Measurements from ENCODE around the gene BEX4. TPM values are rescaled to one million over a fixed set of nuclear protein-coding genes. Genes with fewer than 3 reads are reported as not detected.

Gene BEX4
- polyA plus RNA-seq, 1 donor from 2014 or later, result 417 TPM

- no peaks in the 10 kb centered on the region for H3F3A ChIP-seq (ENCODE audit: insufficient read depth, low read length, poor library complexity, severe bottlenecking)
- H3K9me2 ChIP-seq (ENCODE audit: insufficient read depth, low read length), result no peaks in the 10 kb centered on the region
- no peaks in the 10 kb centered on the region for H3K36me3 ChIP-seq (ENCODE audit: insufficient read depth, low read length)
- H3K4me2 ChIP-seq (ENCODE audit: low read length), result no peak overlapping the region
- H3K27me3 ChIP-seq (ENCODE audit: insufficient read depth, low read depth, low read length), result no peaks in the 10 kb centered on the region
- H3K79me2 ChIP-seq (replicated peaks; ENCODE audit: insufficient read depth, low read length), result no peaks in the 10 kb centered on the region
- H3K9me3 ChIP-seq (ENCODE audit: low read length), result no peaks in the 10 kb centered on the region
- no peak overlapping the region for H2AFZ ChIP-seq (ENCODE audit: low read depth, low read length)
- TF ChIP-seq TAF1 (IDR thresholded peaks at IDR 0.05; ENCODE audit: low read depth) (no peak), POLR2AphosphoS5 (IDR thresholded peaks at IDR 0.05) (no peak), EZH2 (IDR thresholded peaks at IDR 0.05; ENCODE audit: borderline replicate concordance, insufficient read depth, low read length, poor library complexity, severe bottlenecking) (no peak), SMC3 (conservative IDR thresholded peaks at IDR 0.05; ENCODE audit: poor library complexity) (no peak), MXI1 (conservative IDR thresholded peaks at IDR 0.05; ENCODE audit: poor library complexity, severe bottlenecking) (no peak), CTCF (IDR thresholded peaks at IDR 0.05; ENCODE audit: poor library complexity, severe bottlenecking) (no peak), RAD21 (conservative IDR thresholded peaks at IDR 0.05) (no peak), EP300 (conservative IDR thresholded peaks at IDR 0.05; ENCODE audit: poor library complexity, severe bottlenecking) (no peak), REST (IDR thresholded peaks at IDR 0.05; ENCODE audit: borderline replicate concordance) (no peak)
- H4K20me1 ChIP-seq (ENCODE audit: insufficient read depth), result no peaks in the 10 kb centered on the region
- H3K27ac ChIP-seq (ENCODE audit: low read length), result no peak overlapping the region
- H3K9ac ChIP-seq (ENCODE audit: low read length), result no peak overlapping the region
- H3K4me3 ChIP-seq (ENCODE audit: low read length), result no peak overlapping the region
Measured at GRCh38 chrX:103210056-103210455, 4.9 kb upstream of the BEX4 start.

- no peaks in the 10 kb centered on the region for H3K27me3 ChIP-seq (ENCODE audit: insufficient read depth, low read depth, low read length)
- no peak overlapping the region for H3K4me2 ChIP-seq (ENCODE audit: low read length)
- no peak overlapping the region for H3K4me3 ChIP-seq (ENCODE audit: low read length)
- H3K9me2 ChIP-seq (ENCODE audit: insufficient read depth, low read length), result no peaks in the 10 kb centered on the region
- no peaks in the 10 kb centered on the region for H3K9me3 ChIP-seq (ENCODE audit: low read length)
- H3K9ac ChIP-seq (ENCODE audit: low read length), result no peak overlapping the region
- TF ChIP-seq EZH2 (IDR thresholded peaks at IDR 0.05; ENCODE audit: borderline replicate concordance, insufficient read depth, low read length, poor library complexity, severe bottlenecking), result no peak
- no peak for TF ChIP-seq POLR2AphosphoS5 (IDR thresholded peaks at IDR 0.05)
- no peak for TF ChIP-seq TAF1 (IDR thresholded peaks at IDR 0.05; ENCODE audit: low read depth)
- TF ChIP-seq RAD21 (conservative IDR thresholded peaks at IDR 0.05), result peak; percentile 65
- no peak for TF ChIP-seq REST (IDR thresholded peaks at IDR 0.05; ENCODE audit: borderline replicate concordance)
- TF ChIP-seq EP300 (conservative IDR thresholded peaks at IDR 0.05; ENCODE audit: poor library complexity, severe bottlenecking), result no peak
- no peak for TF ChIP-seq MXI1 (conservative IDR thresholded peaks at IDR 0.05; ENCODE audit: poor library complexity, severe bottlenecking)
- TF ChIP-seq SMC3 (conservative IDR thresholded peaks at IDR 0.05; ENCODE audit: poor library complexity), result peak; percentile 73
- peak; percentile 70 for TF ChIP-seq CTCF (IDR thresholded peaks at IDR 0.05; ENCODE audit: poor library complexity, severe bottlenecking)
- H3K79me2 ChIP-seq (replicated peaks; ENCODE audit: insufficient read depth, low read length), result peaks cover 5% of the 10 kb centered on the region
- H3K27ac ChIP-seq (ENCODE audit: low read length), result no peak overlapping the region
- no peaks in the 10 kb centered on the region for H3F3A ChIP-seq (ENCODE audit: insufficient read depth, low read length, poor library complexity, severe bottlenecking)
- H3K36me3 ChIP-seq (ENCODE audit: insufficient read depth, low read length), result no peaks in the 10 kb centered on the region
- H2AFZ ChIP-seq (ENCODE audit: low read depth, low read length), result no peak overlapping the region
- H4K20me1 ChIP-seq (ENCODE audit: insufficient read depth), result no peaks in the 10 kb centered on the region
Measured at GRCh38 chrX:103211012-103211715, 3.7 kb upstream of the BEX4 start.

Data from neural cell (in vitro differentiated cells).